Measurements from ENCODE around the gene XYLT1.
A peak's percentile ranks its signal among the peaks of the same experiment; 100 is the strongest.

XYLT1 gene

DNA sequence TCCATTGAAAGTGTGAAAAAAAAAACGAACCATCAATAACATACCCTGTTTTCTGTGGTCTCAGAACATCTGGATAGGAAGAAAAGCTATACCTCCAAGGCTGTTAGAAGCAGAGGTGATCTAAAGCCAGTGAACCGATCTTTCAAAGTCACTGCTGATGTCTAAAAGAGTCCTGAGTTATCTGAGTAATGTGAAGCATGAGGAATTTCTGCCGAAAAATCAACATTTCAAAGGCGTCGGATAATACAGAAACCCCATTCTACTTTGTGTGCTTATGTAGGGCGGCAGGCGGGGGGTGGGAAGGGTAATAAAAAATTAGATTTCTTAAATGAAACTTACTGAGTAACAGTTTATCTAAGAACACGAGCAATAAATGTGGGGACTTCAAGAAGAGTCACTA, 3.9 kb downstream of the XYLT1 start:
- H3K9me3 ChIP-seq (ENCODE audit: severe bottlenecking), result no peaks in the 10 kb centered on the region
- H3K27me3 ChIP-seq (ENCODE audit: insufficient read depth, low read depth, severe bottlenecking), result peaks cover 17% of the 10 kb centered on the region
- no peak for DNase-seq
- no peak overlapping the region for H3K4me3 ChIP-seq (ENCODE audit: low read depth, low read length)
- TF ChIP-seq, protein P1, sequence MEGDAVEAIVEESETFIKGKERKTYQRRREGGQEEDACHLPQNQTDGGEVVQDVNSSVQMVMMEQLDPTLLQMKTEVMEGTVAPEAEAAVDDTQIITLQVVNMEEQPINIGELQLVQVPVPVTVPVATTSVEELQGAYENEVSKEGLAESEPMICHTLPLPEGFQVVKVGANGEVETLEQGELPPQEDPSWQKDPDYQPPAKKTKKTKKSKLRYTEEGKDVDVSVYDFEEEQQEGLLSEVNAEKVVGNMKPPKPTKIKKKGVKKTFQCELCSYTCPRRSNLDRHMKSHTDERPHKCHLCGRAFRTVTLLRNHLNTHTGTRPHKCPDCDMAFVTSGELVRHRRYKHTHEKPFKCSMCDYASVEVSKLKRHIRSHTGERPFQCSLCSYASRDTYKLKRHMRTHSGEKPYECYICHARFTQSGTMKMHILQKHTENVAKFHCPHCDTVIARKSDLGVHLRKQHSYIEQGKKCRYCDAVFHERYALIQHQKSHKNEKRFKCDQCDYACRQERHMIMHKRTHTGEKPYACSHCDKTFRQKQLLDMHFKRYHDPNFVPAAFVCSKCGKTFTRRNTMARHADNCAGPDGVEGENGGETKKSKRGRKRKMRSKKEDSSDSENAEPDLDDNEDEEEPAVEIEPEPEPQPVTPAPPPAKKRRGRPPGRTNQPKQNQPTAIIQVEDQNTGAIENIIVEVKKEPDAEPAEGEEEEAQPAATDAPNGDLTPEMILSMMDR (IDR thresholded peaks at IDR 0.05; ENCODE audit: low read depth, low read length), result no peak
- H3K27ac ChIP-seq, result no peak overlapping the region
- H3K36me3 ChIP-seq, result no peaks in the 10 kb centered on the region

DNA sequence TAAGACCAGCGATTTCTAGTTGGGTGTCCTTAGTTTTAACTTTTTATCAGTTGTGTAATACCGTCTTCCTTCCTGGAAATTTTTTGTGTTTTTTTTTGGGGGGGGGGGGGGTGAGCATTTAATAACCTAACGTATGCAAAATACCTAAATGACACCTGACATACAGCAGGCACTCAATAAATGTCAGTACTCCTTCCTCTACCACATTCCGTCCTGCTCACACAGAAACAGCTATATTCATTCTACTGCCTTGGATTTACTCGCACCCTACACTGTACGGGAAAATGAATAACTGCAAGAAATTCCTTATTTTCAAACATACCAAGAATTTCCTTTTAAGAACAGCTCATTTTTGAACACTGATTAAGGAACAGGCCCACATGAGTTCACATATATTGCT, 5.3 kb downstream of the XYLT1 start:
- Histone ChIP-seq H3K27me3 (ENCODE audit: insufficient read depth, low read depth, severe bottlenecking) (peaks cover 17% of the 10 kb centered on the region), H3K4me3 (ENCODE audit: low read depth, low read length) (no peak overlapping the region), H3K9me3 (ENCODE audit: severe bottlenecking) (no peaks in the 10 kb centered on the region), H3K27ac (no peak overlapping the region), H3K36me3 (no peaks in the 10 kb centered on the region)
- TF ChIP-seq, protein P1 (IDR thresholded peaks at IDR 0.05; ENCODE audit: low read depth, low read length), result no peak
- DNase-seq, result no peak

GRCh38 chr16:17463335-17463734, 7.4 kb downstream of the XYLT1 start:
- no peak overlapping the region for H3K4me3 ChIP-seq (ENCODE audit: low read depth, low read length)
- TF ChIP-seq, protein P1 (IDR thresholded peaks at IDR 0.05; ENCODE audit: low read depth, low read length), result no peak

GRCh38 chr16:17461951-17462729, 8.6 kb downstream of the XYLT1 start:
- TF ChIP-seq, protein P1 (IDR thresholded peaks at IDR 0.05; ENCODE audit: low read depth, low read length), result peak; percentile 37
- Histone ChIP-seq H3K27ac (no peak overlapping the region), H3K4me3 (ENCODE audit: low read depth, low read length) (no peak overlapping the region), H3K36me3 (no peaks in the 10 kb centered on the region), H3K27me3 (ENCODE audit: insufficient read depth, low read depth, severe bottlenecking) (no peaks in the 10 kb centered on the region), H3K9me3 (ENCODE audit: severe bottlenecking) (no peaks in the 10 kb centered on the region)
- peak; percentile 46 for DNase-seq

More at GRCh38 chr16:17463335-17463734, 7.4 kb downstream of the XYLT1 start:
- Histone ChIP-seq H3K27me3 (ENCODE audit: insufficient read depth, low read depth, severe bottlenecking) (no peaks in the 10 kb centered on the region), H3K36me3 (no peaks in the 10 kb centered on the region), H3K27ac (no peak overlapping the region), H3K9me3 (ENCODE audit: severe bottlenecking) (no peaks in the 10 kb centered on the region)
- no peak for DNase-seq

DNA sequence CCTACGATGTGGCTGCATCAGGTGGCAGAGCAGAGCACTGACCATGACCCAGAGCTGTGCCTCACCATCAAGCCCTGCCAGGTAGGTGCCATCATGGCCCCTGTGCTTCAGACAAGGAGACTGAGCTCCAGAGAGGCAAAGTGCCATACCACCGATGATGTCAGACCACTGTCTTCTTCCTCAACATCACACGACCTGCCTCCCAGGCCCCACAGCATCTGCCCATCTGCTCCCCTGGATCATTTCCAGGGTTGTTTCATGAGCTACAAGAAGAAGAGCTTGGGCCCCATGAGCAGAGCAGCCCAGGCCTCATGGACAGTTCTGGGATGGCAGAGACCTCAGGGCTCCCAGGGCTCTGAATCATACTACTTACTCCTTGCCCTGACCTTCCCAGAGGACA, 9.9 kb downstream of the XYLT1 start:
- Histone ChIP-seq H3K36me3 (no peaks in the 10 kb centered on the region), H3K9me3 (ENCODE audit: severe bottlenecking) (no peaks in the 10 kb centered on the region), H3K27me3 (ENCODE audit: insufficient read depth, low read depth, severe bottlenecking) (no peaks in the 10 kb centered on the region), H3K27ac (no peak overlapping the region), H3K4me3 (ENCODE audit: low read depth, low read length) (no peak overlapping the region)
- TF ChIP-seq, protein P1 (IDR thresholded peaks at IDR 0.05; ENCODE audit: low read depth, low read length), result no peak
- DNase-seq, result no peak

All from WERI-Rb-1 (cell line).